ENCODE data around the gene TUBE1. TPM values are rescaled to one million over a fixed set of nuclear protein-coding genes. Genes with fewer than 3 reads are reported as not detected.

TUBE1 gene, protein sequence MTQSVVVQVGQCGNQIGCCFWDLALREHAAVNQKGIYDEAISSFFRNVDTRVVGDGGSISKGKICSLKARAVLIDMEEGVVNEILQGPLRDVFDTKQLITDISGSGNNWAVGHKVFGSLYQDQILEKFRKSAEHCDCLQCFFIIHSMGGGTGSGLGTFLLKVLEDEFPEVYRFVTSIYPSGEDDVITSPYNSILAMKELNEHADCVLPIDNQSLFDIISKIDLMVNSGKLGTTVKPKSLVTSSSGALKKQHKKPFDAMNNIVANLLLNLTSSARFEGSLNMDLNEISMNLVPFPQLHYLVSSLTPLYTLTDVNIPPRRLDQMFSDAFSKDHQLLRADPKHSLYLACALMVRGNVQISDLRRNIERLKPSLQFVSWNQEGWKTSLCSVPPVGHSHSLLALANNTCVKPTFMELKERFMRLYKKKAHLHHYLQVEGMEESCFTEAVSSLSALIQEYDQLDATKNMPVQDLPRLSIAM
- polyA plus RNA-seq (2013, experiment 1 of 2): 8.8 TPM
- polyA plus RNA-seq (2013, experiment 2 of 2): 12.4 TPM

DNA sequence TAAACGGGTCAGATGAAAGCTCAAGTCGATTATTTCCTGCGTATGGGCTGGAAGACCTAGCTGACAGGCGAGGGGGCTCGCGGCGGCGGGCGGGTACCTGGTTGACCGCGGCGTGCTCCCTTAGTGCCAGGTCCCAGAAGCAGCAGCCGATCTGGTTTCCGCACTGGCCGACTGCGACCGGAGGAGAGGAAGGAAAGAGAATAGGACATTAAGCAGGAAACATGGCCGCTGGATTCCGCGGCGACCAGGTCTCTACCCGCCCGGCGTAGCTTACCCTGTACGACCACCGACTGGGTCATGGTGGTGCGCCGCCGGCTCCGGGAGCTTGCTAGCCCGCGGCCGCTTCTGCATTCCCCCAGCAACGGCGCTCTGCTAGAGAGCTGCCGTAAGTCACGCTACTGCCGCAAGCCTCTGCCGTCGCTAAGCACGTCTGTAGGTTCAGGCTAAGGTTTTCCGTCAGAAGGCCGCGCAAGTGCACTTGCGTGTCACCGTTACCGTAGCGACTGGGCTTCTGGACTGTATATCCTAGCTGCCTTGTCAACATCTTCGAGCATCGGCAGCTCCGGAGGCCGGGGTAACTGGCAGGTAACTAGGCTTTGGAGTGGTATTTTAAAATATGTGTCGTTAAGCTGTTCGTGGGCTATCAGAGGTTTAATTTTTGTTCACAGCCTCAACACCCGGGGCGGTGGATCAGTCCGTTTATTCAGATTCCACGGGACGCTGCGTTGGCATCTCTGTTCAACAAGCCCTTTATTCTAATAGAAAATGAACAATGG lies at the start of gene TUBE1, which contains the start of gene FAM229B:
Gene TUBE1, minus strand, starts transcription at position 347 of the 776 bp plus-strand sequence. Its CDS starts 48 bp downstream, at position 299.
Gene FAM229B, plus strand, starts transcription at position 456 of the 776 bp plus-strand sequence. CDS start 11,693 bp downstream, outside the sequence.
- peaks cover 7% of the 10 kb centered on the region; the same call in 1 of the 2 replicates for H3K4me1 ChIP-seq (ENCODE audit: insufficient read depth, low read length)
- peak within 1 kb of the TSS; percentile 82 for H3K9ac ChIP-seq (ENCODE audit: low read depth, low read length)
- WGBS: under 1% methylated on average over 60 of the region's 60 CpGs
- peak within 1 kb of the TSS; percentile 73 for H3K27ac ChIP-seq (ENCODE audit: low read depth, low read length)
- peaks cover 23% of the 10 kb centered on the region for H3K36me3 ChIP-seq (ENCODE audit: insufficient read depth, low read length)
- H3K27me3 ChIP-seq (ENCODE audit: insufficient read depth, low read length): peaks cover 11% of the 10 kb centered on the region; the same call in 1 of the 2 replicates
- H3K4me3 ChIP-seq (ENCODE audit: low read length): peak within 1 kb of the TSS; percentile 93
- H3K9me3 ChIP-seq (ENCODE audit: insufficient read depth, low read depth, low read length): no peaks in the 10 kb centered on the region

GRCh38 chr6:112130878-112131277 lies 43.6 kb upstream of the TUBE1 start:
- whole genome bisulfite sequencing: 90% methylated on average over 3 of the region's 3 CpGs
- H3K9ac ChIP-seq (ENCODE audit: low read depth, low read length): no peak overlapping the region
- H3K27me3 ChIP-seq (ENCODE audit: insufficient read depth, low read length): no peaks in the 10 kb centered on the region
- no peaks in the 10 kb centered on the region for H3K9me3 ChIP-seq (ENCODE audit: insufficient read depth, low read depth, low read length)
- H3K27ac ChIP-seq (ENCODE audit: low read depth, low read length): no peak overlapping the region
- H3K36me3 ChIP-seq (ENCODE audit: insufficient read depth, low read length): no peaks in the 10 kb centered on the region
- no peak overlapping the region for H3K4me3 ChIP-seq (ENCODE audit: low read length)
- no peaks in the 10 kb centered on the region for H3K4me1 ChIP-seq (ENCODE audit: insufficient read depth, low read length)

GRCh38 chr6:112128208-112128607 lies 40.9 kb upstream of the TUBE1 start:
- Histone ChIP-seq H3K9me3 (ENCODE audit: insufficient read depth, low read depth, low read length) (no peaks in the 10 kb centered on the region), H3K36me3 (ENCODE audit: insufficient read depth, low read length) (no peaks in the 10 kb centered on the region), H3K4me1 (ENCODE audit: insufficient read depth, low read length) (0 out of 2 replicates have a peak, but pooled peaks cover 2% of the 10 kb centered on the region), H3K27me3 (ENCODE audit: insufficient read depth, low read length) (no peaks in the 10 kb centered on the region), H3K9ac (ENCODE audit: low read depth, low read length) (no peak overlapping the region), H3K27ac (ENCODE audit: low read depth, low read length) (no peak overlapping the region), H3K4me3 (ENCODE audit: low read length) (no peak overlapping the region)
- 94% methylated on average over 5 of the region's 5 CpGs for WGBS

GRCh38 chr6:112123982-112124381 lies 36.7 kb upstream of the TUBE1 start:
- H3K27ac ChIP-seq (ENCODE audit: low read depth, low read length): no peak overlapping the region
- H3K4me1 ChIP-seq (ENCODE audit: insufficient read depth, low read length): 0 out of 2 replicates have a peak, but pooled peaks cover 4% of the 10 kb centered on the region
- H3K27me3 ChIP-seq (ENCODE audit: insufficient read depth, low read length): no peaks in the 10 kb centered on the region
- WGBS: 75% methylated on average over 1 of the region's 1 CpG
- H3K9ac ChIP-seq (ENCODE audit: low read depth, low read length): no peak overlapping the region
- H3K9me3 ChIP-seq (ENCODE audit: insufficient read depth, low read depth, low read length): no peaks in the 10 kb centered on the region
- no peak overlapping the region for H3K4me3 ChIP-seq (ENCODE audit: low read length)
- no peaks in the 10 kb centered on the region for H3K36me3 ChIP-seq (ENCODE audit: insufficient read depth, low read length)

- Histone ChIP-seq H3K9ac (ENCODE audit: low read depth, low read length) (no peak overlapping the region), H3K9me3 (ENCODE audit: insufficient read depth, low read depth, low read length) (no peaks in the 10 kb centered on the region), H3K4me1 (ENCODE audit: insufficient read depth, low read length) (0 out of 2 replicates have a peak, but pooled peaks cover 4% of the 10 kb centered on the region), H3K4me3 (ENCODE audit: low read length) (no peak overlapping the region), H3K36me3 (ENCODE audit: insufficient read depth, low read length) (no peaks in the 10 kb centered on the region), H3K27ac (ENCODE audit: low read depth, low read length) (no peak overlapping the region), H3K27me3 (ENCODE audit: insufficient read depth, low read length) (no peaks in the 10 kb centered on the region)
- WGBS: 88% methylated on average over 1 of the region's 2 CpGs
Observed at GRCh38 chr6:112122756-112123155, 35.5 kb upstream of the TUBE1 start.

GRCh38 chr6:112118034-112118433 lies 30.8 kb upstream of the TUBE1 start:
- H3K9ac ChIP-seq (ENCODE audit: low read depth, low read length): no peak overlapping the region
- no peak overlapping the region for H3K27ac ChIP-seq (ENCODE audit: low read depth, low read length)
- H3K27me3 ChIP-seq (ENCODE audit: insufficient read depth, low read length): no peaks in the 10 kb centered on the region
- H3K9me3 ChIP-seq (ENCODE audit: insufficient read depth, low read depth, low read length): no peaks in the 10 kb centered on the region
- no peak overlapping the region for H3K4me3 ChIP-seq (ENCODE audit: low read length)
- no peaks in the 10 kb centered on the region for H3K36me3 ChIP-seq (ENCODE audit: insufficient read depth, low read length)
- H3K4me1 ChIP-seq (ENCODE audit: insufficient read depth, low read length): 0 out of 2 replicates have a peak, but pooled peaks cover under 1% of the 10 kb centered on the region

GRCh38 chr6:112117554-112117953 lies 30.3 kb upstream of the TUBE1 start:
- no peaks in the 10 kb centered on the region for H3K9me3 ChIP-seq (ENCODE audit: insufficient read depth, low read depth, low read length)
- no peak overlapping the region for H3K4me3 ChIP-seq (ENCODE audit: low read length)
- WGBS: 97% methylated on average over 1 of the region's 1 CpG
- no peaks in the 10 kb centered on the region for H3K4me1 ChIP-seq (ENCODE audit: insufficient read depth, low read length)
- H3K27me3 ChIP-seq (ENCODE audit: insufficient read depth, low read length): no peaks in the 10 kb centered on the region
- no peaks in the 10 kb centered on the region for H3K36me3 ChIP-seq (ENCODE audit: insufficient read depth, low read length)
- no peak overlapping the region for H3K9ac ChIP-seq (ENCODE audit: low read depth, low read length)
- no peak overlapping the region for H3K27ac ChIP-seq (ENCODE audit: low read depth, low read length)

- Histone ChIP-seq H3K9me3 (ENCODE audit: insufficient read depth, low read depth, low read length) (no peaks in the 10 kb centered on the region), H3K27me3 (ENCODE audit: insufficient read depth, low read length) (no peaks in the 10 kb centered on the region), H3K4me1 (ENCODE audit: insufficient read depth, low read length) (no peaks in the 10 kb centered on the region), H3K27ac (ENCODE audit: low read depth, low read length) (no peak overlapping the region), H3K36me3 (ENCODE audit: insufficient read depth, low read length) (no peaks in the 10 kb centered on the region), H3K9ac (ENCODE audit: low read depth, low read length) (no peak overlapping the region), H3K4me3 (ENCODE audit: low read length) (no peak overlapping the region)
- no CpG with 5 or more reads among the region's 1 CpG for WGBS
Observed at GRCh38 chr6:112116221-112116620, 28.9 kb upstream of the TUBE1 start.

- H3K27me3 ChIP-seq (ENCODE audit: insufficient read depth, low read length): no peaks in the 10 kb centered on the region
- H3K4me1 ChIP-seq (ENCODE audit: insufficient read depth, low read length): no peaks in the 10 kb centered on the region
- H3K27ac ChIP-seq (ENCODE audit: low read depth, low read length): no peak overlapping the region
- H3K9ac ChIP-seq (ENCODE audit: low read depth, low read length): no peak overlapping the region
- no CpG with 5 or more reads among the region's 3 CpGs for WGBS
- no peak overlapping the region for H3K4me3 ChIP-seq (ENCODE audit: low read length)
- no peaks in the 10 kb centered on the region for H3K9me3 ChIP-seq (ENCODE audit: insufficient read depth, low read depth, low read length)
- no peaks in the 10 kb centered on the region for H3K36me3 ChIP-seq (ENCODE audit: insufficient read depth, low read length)
Observed at GRCh38 chr6:112114577-112115223, 27.4 kb upstream of the TUBE1 start.

DNA sequence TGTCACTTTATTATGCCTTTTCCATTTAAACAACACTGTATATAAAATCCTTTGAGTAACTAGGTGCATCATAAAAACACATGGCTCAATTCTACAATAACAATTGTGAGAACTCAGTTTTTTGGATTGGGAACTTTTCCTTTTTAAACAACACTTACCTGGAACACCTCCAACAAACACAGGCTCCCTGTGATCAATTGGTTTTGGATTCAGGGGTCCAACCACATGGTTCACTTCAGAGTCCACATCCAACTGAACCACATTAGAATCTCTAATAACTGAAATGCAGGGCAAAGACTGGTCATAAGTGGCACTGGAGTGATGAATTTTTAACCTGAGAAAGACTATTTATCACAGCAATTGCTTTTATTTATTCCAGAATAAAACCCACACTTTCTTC lies 26.6 kb upstream of the TUBE1 start:
- Histone ChIP-seq H3K4me1 (ENCODE audit: insufficient read depth, low read length) (peaks cover 3% of the 10 kb centered on the region; the same call in 1 of the 2 replicates), H3K27ac (ENCODE audit: low read depth, low read length) (no peak overlapping the region), H3K9ac (ENCODE audit: low read depth, low read length) (no peak overlapping the region), H3K9me3 (ENCODE audit: insufficient read depth, low read depth, low read length) (no peaks in the 10 kb centered on the region), H3K27me3 (ENCODE audit: insufficient read depth, low read length) (no peaks in the 10 kb centered on the region), H3K4me3 (ENCODE audit: low read length) (no peak overlapping the region), H3K36me3 (ENCODE audit: insufficient read depth, low read length) (no peaks in the 10 kb centered on the region)

Measured in HUES64 (cell line).